D341Med (cell line): ENCODE measurements around the gene TOR3A.

ENCODE experiments used
- DNase-seq: peaks from one replicate; pipeline ENCODE4 v3.0.0; 2012; ENCODE audit warnings: low spot score

The TOR3A gene

GRCh38 chr1:179077396-179077795 lies 4.5 kb upstream of the TOR3A start:
- no peak for DNase-seq

- peak; percentile 79 for DNase-seq
Observed at GRCh38 chr1:179079113-179079761, 2.6 kb upstream of the TOR3A start.

DNA sequence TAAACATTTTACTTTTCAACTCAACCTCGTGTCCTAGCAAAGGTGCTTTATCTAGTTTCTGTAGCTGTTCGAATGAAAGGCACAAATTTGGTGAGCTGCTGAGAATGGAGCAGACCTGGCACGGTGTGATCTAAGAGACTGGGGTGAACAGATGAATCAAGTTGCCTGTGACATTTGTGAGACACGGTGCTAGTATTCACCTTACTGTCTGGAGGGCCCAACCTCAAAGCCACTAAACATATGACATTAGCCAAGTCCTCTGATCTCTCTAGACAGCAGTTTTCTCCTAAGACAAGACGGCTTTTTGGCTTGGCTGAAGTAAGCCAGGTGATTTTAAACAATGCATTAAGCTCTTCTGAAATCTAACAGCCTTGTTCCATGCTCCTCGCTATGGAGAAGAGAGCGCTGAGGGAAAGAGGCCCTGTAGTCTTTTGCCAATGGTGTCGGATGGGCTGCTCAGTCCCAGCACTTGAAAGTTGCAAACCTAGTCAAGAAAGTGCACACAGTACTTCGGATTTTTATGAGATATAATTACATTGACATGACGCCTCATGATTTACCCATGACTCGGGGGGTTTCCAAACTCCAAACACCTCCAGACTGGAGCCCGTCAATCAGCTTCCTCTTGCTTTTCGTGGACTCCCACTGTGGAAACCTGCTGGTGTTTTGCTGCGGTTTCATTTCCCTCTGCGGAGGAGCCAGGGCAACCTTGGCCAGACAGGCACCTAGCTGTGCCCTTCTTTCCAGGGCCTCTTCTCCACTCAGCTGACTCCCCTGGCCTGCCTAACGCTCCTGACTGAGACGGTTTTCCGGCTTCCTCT lies 794 bp upstream of the TOR3A start:
- DNase-seq, result no peak

DNA sequence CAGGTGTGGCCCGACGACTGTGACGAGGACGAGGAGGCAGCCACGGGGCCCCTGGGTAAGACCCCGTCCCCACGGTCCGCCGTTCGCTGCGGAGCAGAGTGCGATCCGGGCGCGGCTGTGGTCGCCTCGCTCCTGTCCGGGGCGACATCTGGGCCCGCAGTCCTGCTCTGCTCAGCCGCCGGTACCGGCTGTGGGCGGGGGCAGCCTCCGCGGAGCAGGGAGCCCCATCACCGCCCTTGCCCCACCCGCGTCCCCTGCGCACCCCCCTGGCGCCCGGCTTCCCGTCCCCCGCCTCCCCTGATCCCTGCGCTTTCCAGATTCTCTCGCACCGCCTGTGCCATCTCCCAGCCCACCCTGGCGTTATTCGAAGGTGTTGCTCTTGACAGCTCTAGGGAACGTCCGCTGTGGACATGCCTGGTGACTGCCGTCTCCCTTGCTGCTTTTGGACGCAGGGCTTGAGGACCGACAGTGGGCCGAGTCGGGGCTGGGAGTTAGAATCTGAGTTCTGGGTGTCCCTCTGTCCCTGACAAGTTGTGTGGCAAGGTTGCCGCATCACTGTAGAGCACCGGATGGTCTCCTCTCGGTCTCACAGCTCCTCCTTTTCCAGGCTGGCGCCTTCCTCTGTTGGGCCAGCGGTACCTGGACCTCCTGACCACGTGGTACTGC lies 596 bp downstream of the TOR3A start:
- DNase-seq, result peak; percentile 83

GRCh38 chr1:179082999-179083335 lies 1.1 kb downstream of the TOR3A start:
- DNase-seq, result no peak

- no peak for DNase-seq
Observed at GRCh38 chr1:179083533-179083932, 1.7 kb downstream of the TOR3A start.

DNA sequence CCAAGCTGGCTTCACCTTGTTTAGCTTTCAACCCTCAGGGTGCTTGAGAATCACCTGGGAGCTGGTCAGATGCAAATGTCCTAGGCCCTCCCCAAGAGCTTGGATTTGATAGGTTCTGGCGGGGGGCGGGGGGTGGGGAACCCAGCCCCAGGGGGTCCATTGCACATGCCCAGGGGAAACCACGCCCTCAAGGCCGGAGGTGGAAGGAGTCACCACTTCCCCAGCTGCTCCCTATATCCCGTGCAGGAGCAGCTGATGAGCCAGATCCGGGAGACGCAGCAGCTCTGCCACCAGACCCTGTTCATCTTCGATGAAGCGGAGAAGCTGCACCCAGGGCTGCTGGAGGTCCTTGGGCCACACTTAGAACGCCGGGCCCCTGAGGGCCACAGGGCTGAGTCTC lies 5.8 kb downstream of the TOR3A start:
- peak; percentile 45 for DNase-seq

GRCh38 chr1:179089827-179090482 lies 8.1 kb downstream of the TOR3A start:
- DNase-seq, result peak; percentile 24

DNA sequence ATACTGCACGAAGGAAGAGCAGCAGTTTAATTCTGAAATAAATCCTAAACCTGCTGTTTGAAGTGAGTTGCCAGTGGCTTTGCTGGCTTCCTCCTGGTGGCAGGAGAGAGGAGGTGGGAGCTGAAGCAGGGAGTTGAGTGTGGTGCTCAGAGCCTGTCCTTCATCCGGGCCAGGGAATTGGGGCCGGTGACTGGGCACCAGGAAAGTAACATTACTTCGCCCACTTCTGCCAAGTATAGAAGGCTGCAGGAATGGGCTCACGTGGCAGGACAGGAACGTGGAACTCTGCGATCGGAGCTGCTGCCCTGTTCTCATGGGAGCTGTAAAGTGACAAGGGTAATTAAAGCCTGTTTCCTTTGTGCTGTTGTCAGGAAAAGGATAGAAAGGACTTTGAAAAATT lies 8.7 kb downstream of the TOR3A start:
- DNase-seq, result peak; percentile 31

DNA sequence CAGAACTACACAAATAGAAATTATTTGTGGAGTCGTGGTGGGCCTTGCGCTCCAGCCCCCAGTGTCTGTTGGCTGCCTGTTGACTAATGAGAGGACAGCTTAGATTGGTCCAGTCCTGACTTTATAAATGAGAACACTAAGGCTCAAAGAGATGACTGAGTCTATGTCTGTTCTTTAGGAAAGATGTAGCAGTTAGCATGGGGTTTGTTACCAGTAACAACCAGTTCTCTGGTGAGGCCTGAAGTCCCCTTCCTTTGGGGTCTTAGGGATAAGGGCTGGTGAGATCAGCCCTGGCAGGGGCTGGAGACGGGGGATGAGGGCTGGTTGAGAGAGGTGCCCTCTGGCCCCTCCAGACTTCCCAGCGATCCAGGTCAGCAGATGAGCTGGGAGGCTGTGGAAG lies 9.1 kb downstream of the TOR3A start:
- DNase-seq, result no peak

GRCh38 chr1:179091691-179092165 lies 9.9 kb downstream of the TOR3A start:
- DNase-seq, result peak; percentile 22

- no peak for DNase-seq
Observed at GRCh38 chr1:179092896-179093461, 11.1 kb downstream of the TOR3A start.

DNA sequence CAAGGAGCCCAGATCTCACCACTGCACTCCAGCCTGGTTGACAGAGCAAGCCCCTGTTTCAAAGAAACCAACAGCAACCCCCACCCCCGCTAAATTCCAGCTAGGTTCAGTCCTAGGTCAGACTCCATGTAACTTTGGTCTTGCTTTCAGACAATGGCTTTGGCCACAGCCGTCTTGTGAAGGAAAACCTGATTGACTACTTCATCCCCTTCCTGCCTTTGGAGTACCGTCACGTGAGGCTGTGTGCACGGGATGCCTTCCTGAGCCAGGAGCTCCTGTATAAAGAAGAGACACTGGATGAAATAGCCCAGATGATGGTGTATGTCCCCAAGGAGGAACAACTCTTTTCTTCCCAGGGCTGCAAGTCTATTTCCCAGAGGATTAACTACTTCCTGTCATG lies 12.9 kb downstream of the TOR3A start:
- no peak for DNase-seq

- DNase-seq, result peak; percentile 69
Observed at GRCh38 chr1:179095377-179095776, 13.5 kb downstream of the TOR3A start.

DNA sequence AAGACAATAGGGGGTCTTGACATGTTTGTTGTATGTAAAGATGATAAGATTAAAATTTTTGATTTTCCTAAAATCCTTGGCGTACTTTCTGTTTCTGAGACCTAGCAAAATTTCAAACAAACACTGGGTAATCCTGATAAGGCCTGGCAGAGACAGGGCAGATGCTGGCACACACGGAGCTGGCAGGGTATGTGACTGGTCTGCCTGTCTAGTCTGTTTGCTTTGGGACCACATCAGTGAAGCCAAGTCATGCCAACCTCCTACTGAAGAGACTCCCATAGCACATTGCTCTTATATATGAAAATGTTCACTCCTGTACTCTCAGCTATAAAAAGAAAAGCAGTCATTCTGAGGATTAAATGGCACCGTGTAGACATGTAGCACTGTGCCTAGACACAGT lies 14.1 kb downstream of the TOR3A start:
- DNase-seq, result no peak

DNA sequence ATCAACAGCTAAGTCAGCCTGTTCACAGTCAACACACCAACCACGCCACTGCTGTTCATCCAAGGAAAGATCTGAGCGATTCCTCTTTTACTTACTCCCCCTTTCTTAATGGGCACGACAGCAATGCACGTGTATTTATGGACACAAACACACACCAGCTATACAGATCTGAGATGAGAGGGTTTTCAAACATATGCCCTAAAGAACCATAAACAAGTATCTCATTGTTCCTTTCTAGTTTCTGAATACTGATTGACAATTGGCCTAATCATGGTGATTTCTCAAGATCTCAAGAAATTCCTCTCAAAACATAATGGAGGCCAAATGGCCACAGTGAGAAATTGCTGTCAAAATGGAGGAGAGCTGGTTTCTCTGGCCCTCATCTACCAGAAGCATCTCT lies 18.0 kb downstream of the TOR3A start:
- no peak for DNase-seq

DNA sequence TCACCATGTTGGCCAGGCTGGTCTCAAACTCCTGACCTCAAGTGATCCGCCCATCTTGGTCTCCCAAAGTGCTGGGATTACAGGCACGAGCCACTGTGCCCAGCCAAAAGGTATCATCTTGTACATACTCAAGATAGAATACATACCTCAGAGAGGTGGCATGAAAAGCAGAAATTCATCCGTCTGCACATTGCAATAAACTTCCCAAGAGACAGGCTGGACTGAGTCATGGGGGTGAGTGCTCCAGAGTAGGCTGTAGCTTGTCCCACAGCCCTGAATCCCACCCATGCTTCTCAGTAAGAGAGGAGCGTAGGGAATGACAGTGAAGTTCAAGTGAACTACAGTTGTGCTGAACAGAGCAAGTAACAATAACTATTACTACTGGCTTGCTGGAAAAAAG lies 19.7 kb downstream of the TOR3A start:
- no peak for DNase-seq

DNA sequence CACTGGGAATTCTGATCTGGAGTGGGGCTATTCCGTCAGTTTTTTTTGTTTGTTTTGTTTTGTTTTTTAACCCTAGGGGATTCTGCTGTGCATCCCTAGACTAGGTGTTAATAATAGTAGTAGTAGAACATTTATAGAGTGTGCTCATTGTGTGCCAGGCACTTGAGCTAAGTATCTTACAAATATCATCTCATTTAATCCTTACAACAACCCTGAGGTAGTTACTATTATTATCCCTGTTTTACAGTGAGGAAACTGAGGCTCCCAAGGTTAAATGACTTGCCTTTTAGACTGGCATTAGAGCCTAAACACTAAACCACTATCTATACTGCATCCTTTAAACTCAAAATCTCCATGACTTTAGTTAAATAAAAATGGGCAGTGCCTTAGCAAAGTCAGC lies 22.1 kb downstream of the TOR3A start:
- no peak for DNase-seq

GRCh38 chr1:179104611-179105250 lies 22.9 kb downstream of the TOR3A start:
- peak; percentile 19 for DNase-seq

GRCh38 chr1:179105393-179105792 lies 23.5 kb downstream of the TOR3A start:
- DNase-seq, result peak; percentile 83

DNA sequence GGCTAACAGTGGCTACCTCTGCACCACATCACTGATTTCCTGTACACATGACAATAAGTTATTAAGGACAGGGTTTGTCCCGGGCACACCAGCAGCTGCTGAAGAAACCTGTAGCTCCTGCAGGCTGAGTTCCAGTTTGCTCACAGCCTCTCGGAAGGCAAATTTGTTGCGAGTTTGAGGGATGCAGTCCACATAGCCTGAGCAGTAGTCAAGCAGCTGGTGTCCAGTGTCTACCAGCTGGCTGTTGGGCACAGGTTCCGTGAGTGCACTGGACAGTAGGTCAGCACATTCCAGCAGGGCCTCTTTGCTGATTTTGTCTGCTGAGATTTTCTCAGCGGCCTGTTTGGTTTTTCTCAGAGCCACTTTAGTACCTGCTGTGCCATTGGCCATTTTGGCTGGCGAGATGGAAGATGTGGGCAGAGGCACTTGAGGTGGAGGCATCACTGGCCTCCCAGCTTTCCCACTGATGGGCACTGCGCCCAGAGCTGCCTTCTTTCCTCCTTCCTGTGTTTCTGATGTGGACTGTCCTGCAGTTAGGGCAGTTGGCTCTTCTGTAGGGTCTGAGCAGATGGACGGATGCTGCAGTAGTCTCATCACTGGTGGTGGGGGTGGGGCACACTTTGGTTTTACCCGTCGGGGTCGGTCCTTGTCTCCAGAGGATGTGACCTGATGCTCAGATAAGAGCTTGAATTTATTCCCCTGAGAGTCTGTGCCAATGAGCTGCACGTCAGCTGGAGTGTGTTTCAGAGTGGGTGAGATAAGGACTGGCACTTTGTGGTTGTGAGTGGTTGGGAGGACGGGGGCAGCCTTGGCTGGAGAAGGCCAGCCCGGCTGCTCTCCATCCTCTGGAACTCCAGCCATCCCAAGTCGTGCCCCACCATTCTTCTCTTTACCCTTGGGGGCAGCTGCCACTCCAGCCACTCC lies 26.1 kb downstream of the TOR3A start:
- peak; percentile 18 for DNase-seq
